Endothelial cell of umbilical vein (primary cell): ENCODE data around the gene PCGF1. TPM values are rescaled to one million over a fixed set of nuclear protein-coding genes. Genes with fewer than 3 reads are reported as not detected.

ENCODE experiments used
- BruUV-seq: library from RNA; stranded (reverse); fragments of 400-500 nt; replicated peaks from 2 replicates; lab custom pipeline; 2021; lab: Mats Ljungman, UMichigan
- CTCF ChIA-PET: fragments of 300-600, 350-600 bp; sonication (Branson Sonifier 250); formaldehyde crosslinking; loops from one replicate; lab custom pipeline; 2021; ENCODE audit warnings: antibody characterized with exemption, inconsistent platforms; lab: Charles Lee
- POLR2A ChIA-PET: fragments of 300-600, 350-600 bp; sonication (Branson Sonifier 250); formaldehyde crosslinking; loops from one replicate; lab custom pipeline; 2021; ENCODE audit warnings: antibody characterized with exemption, inconsistent platforms; lab: Charles Lee
- DNase-seq: peaks from one replicate; pipeline ENCODE4 v3.0.0-alpha.2; 2011; ENCODE audit warnings: low read depth, low spot score
- FAIRE-seq: peaks from 2 replicates; lab custom pipeline; 2011; peaks lifted over from hg19 to GRCh38; lab: Jason Lieb, UNC
- H2AFZ ChIP-seq: 2 replicates; pipeline ENCODE4 v1.6.0; 2012; ENCODE audit warnings: low read depth, low read length, control low read depth, inconsistent platforms
- H3K27ac ChIP-seq: 2 replicates; pipeline ENCODE4 v1.5.1; 2011; ENCODE audit warnings: low read depth, mild to moderate bottlenecking, control low read depth, low read length, moderate library complexity; ENCODE audit not compliant: insufficient read depth
- H3K27me3 ChIP-seq, 2 experiments: 2 replicates each; pipeline versions ENCODE4 v1.6.0 to v1.6.1; 2011; ENCODE audit warnings: low read length in 2 of 2, mixed read lengths in 1 of 2; ENCODE audit not compliant: control insufficient read depth in 2 of 2, insufficient read depth in 2 of 2
- H3K36me3 ChIP-seq, 2 experiments: 2 replicates in 1 of 2; 3 replicates in 1 of 2; pipeline ENCODE4 v1.5.1; 2011; ENCODE audit warnings: low read length in 2 of 2, mild to moderate bottlenecking in 1 of 2, moderate library complexity in 1 of 2; ENCODE audit not compliant: control insufficient read depth in 2 of 2, insufficient read depth in 2 of 2; ENCODE audit errors: extremely low read depth in 1 of 2
- H3K4me1 ChIP-seq: 3 replicates; pipeline ENCODE4 v1.5.1; 2011; ENCODE audit warnings: mild to moderate bottlenecking, low read length; ENCODE audit not compliant: control insufficient read depth, insufficient read depth; ENCODE audit errors: extremely low read depth
- H3K4me2 ChIP-seq: 2 replicates; pipeline ENCODE4 v1.6.1; 2011; ENCODE audit warnings: low read length, control low read depth, mixed read lengths; ENCODE audit not compliant: insufficient read depth
- H3K4me3 ChIP-seq, 3 experiments: fragments of 200-600 bp in 1 of 3; sonication (generic), shearing (Covaris generic) in 1 of 3; replicated peaks in 1 of 3; 2 replicates each; pipeline ENCODE4 v1.5.1; 2011 to 2016; ENCODE audit warnings: control low read depth in 3 of 3, low read length in 3 of 3, mild to moderate bottlenecking in 2 of 3, inconsistent platforms in 1 of 3, low read depth in 1 of 3, moderate library complexity in 1 of 3; ENCODE audit not compliant: insufficient read depth in 1 of 3
- H3K79me2 ChIP-seq: 2 replicates; pipeline ENCODE4 v1.6.0; 2012; ENCODE audit warnings: low read length, inconsistent platforms; ENCODE audit not compliant: control insufficient read depth, insufficient read depth
- H3K9ac ChIP-seq: replicated peaks from 2 replicates; pipeline ENCODE3; 2011; ENCODE audit warnings: low read length, control low read depth; ENCODE audit not compliant: insufficient read depth; ENCODE audit errors: extremely low read depth
- H3K9me1 ChIP-seq: replicated peaks from 3 replicates; pipeline ENCODE4 v1.6.0; 2011; ENCODE audit warnings: mild to moderate bottlenecking, low read length; ENCODE audit not compliant: control insufficient read depth, insufficient read depth; ENCODE audit errors: extremely low read depth
- H3K9me3 ChIP-seq: replicated peaks from 2 replicates; pipeline ENCODE4 v1.5.1; 2012; ENCODE audit warnings: low read length, inconsistent platforms; ENCODE audit not compliant: control insufficient read depth, insufficient read depth
- H4K20me1 ChIP-seq: replicated peaks from 2 replicates; pipeline ENCODE3; 2011; ENCODE audit warnings: mild to moderate bottlenecking, low read length; ENCODE audit not compliant: control insufficient read depth, insufficient read depth; ENCODE audit errors: extremely low read depth
- EZH2 ChIP-seq: IDR thresholded peaks from 2 replicates; pipeline ENCODE4 v1.6.1; 2012; ENCODE audit warnings: borderline replicate concordance, low read depth, mild to moderate bottlenecking, moderate library complexity, low read length, inconsistent platforms; ENCODE audit not compliant: severe bottlenecking
- FOS ChIP-seq: IDR thresholded peaks from 2 replicates; pipeline ENCODE4 v1.6.1; 2011; ENCODE audit warnings: mild to moderate bottlenecking, low read length, moderate library complexity, borderline replicate concordance; ENCODE audit not compliant: insufficient read depth
- GATA2 ChIP-seq: IDR thresholded peaks from 2 replicates; pipeline ENCODE4 v1.7.0; 2011; ENCODE audit warnings: low read depth, mild to moderate bottlenecking, moderate library complexity, mixed read lengths, low read length; ENCODE audit not compliant: insufficient read length, insufficient read depth
- JUN ChIP-seq: IDR thresholded peaks from 2 replicates; pipeline ENCODE4 v1.6.1; 2011; ENCODE audit warnings: borderline replicate concordance, low read depth; ENCODE audit not compliant: insufficient read length, insufficient read depth
- MAX ChIP-seq: IDR thresholded peaks from 2 replicates; pipeline ENCODE4 v1.6.1; 2011; ENCODE audit not compliant: insufficient read depth, insufficient read length
- MYC ChIP-seq: IDR thresholded peaks from one replicate; pipeline ENCODE4 v1.6.1; 2011; ENCODE audit warnings: mild to moderate bottlenecking, low read depth, low read length
- POLR2A ChIP-seq: IDR thresholded peaks from 2 replicates; pipeline ENCODE4 v1.6.1; 2012; ENCODE audit warnings: low read depth, mild to moderate bottlenecking, control low read depth, low read length
- POLR2AphosphoS5 ChIP-seq: IDR thresholded peaks from 2 replicates; pipeline ENCODE4 v1.6.1; 2012; ENCODE audit warnings: low read depth, mild to moderate bottlenecking, control low read depth, low read length, moderate library complexity; ENCODE audit not compliant: insufficient read depth
- dilution Hi-C: fragments of 300-500 bp; cut with MboI; formaldehyde crosslinking; loops from one replicate; pipeline ENCODE4 v1.15.0; 2019; ENCODE audit warnings: low sequenced_read_pairs; ENCODE audit not compliant: extremely low pct_ligation_motif_present
- intact Hi-C: fragments of 100-400 bp; cut with micrococcal nuclease; formaldehyde crosslinking; loops from one replicate; pipeline ENCODE4 v1.10.0; 2022
- polyA plus RNA-seq, 4 experiments: library from polyadenylated mRNA; depleted of rRNA in 3 of 4; stranded (reverse) in 3 of 4; unstranded in 1 of 4; fragments of >200 nt; gene quantifications; 2 replicates each; pipeline versions ENCODE4 v1.2.1 to v1.2.3, GENCODE V29; 2011 to 2012; ENCODE audit warnings: missing spikeins in 1 of 4
- total RNA-seq: library from RNA; stranded (reverse); gene quantifications from 2 replicates; pipeline ENCODE4 v1.2.3, GENCODE V29; 2021
- TF ChIP-seq, protein P1 (sequence below), 2 donors: IDR thresholded peaks; 1 replicate in 1 of 2; 2 replicates in 1 of 2; pipeline ENCODE4 v1.5.1; 2011; ENCODE audit warnings: low read length in 2 of 2, mild to moderate bottlenecking in 2 of 2, moderate library complexity in 2 of 2, control low read depth in 1 of 2, inconsistent platforms in 1 of 2, low read depth in 1 of 2; ENCODE audit not compliant: insufficient read depth in 1 of 2; ENCODE audit errors: extremely low read depth in 1 of 2

The PCGF1 gene
- total and polyA plus RNA-seq, 2 donors (not counting 3 experiments of a cell fraction or from before 2014, with no cell fraction given), result 17.4 to 19.2 TPM

DNA sequence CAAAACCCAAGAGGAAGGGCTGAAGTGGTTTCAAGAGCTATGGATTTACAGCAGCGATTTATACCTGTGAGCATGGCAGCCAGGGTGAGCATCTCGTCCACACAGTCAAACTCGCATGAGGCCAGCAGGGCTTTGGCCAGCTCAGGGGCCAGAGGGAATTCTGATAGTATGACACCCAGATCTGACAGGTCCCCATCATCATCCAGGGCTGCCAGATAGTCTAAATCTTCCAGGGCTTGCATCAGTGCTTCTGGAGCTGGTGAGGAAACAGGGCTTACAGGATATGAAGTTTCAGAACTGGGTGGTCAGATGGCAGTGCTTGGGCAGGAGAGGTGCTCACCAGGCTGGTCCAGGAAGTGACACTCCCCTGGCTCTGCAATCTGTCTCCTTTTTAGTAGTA, 15.0 kb upstream of the PCGF1 start:
- H3K4me1 ChIP-seq, result no peaks in the 10 kb centered on the region
- no TSS peak for BruUV-seq
- H3K4me3 ChIP-seq, result no peak overlapping the region
- CTCF ChIA-PET, result no interaction called here
- H3K79me2 ChIP-seq, result no peaks in the 10 kb centered on the region
- DNase-seq, result no peak
- no peak for TF ChIP-seq JUN
- no peak for TF ChIP-seq FOS
- no peak for TF ChIP-seq GATA2
- TF ChIP-seq MAX, result no peak
- TF ChIP-seq, protein P1, sequence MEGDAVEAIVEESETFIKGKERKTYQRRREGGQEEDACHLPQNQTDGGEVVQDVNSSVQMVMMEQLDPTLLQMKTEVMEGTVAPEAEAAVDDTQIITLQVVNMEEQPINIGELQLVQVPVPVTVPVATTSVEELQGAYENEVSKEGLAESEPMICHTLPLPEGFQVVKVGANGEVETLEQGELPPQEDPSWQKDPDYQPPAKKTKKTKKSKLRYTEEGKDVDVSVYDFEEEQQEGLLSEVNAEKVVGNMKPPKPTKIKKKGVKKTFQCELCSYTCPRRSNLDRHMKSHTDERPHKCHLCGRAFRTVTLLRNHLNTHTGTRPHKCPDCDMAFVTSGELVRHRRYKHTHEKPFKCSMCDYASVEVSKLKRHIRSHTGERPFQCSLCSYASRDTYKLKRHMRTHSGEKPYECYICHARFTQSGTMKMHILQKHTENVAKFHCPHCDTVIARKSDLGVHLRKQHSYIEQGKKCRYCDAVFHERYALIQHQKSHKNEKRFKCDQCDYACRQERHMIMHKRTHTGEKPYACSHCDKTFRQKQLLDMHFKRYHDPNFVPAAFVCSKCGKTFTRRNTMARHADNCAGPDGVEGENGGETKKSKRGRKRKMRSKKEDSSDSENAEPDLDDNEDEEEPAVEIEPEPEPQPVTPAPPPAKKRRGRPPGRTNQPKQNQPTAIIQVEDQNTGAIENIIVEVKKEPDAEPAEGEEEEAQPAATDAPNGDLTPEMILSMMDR (IDR thresholded peaks at IDR 0.05; ENCODE audit: extremely low read depth in 1 of 2, insufficient read depth in 1 of 2, low read depth in 1 of 2, low read length in 2 of 2), result no peak
- TF ChIP-seq MYC, result no peak
- TF ChIP-seq POLR2A, result no peak
- no peak for TF ChIP-seq EZH2
- no peak for TF ChIP-seq POLR2AphosphoS5
- peaks cover 34 to 39% of the 10 kb centered on the region in 2 experiments for H3K27me3 ChIP-seq
- dilution Hi-C loops, result no loop called here
- no peak for FAIRE-seq
- no peaks in the 10 kb centered on the region for H3K9me1 ChIP-seq
- no peaks in the 10 kb centered on the region for H4K20me1 ChIP-seq
- no peaks in the 10 kb centered on the region for H3K9me3 ChIP-seq
- H3K9ac ChIP-seq, result no peak overlapping the region
- intact Hi-C loops, result no loop called here
- POLR2A ChIA-PET, result no interaction called here
- H3K36me3 ChIP-seq, result peaks cover 5 to 13% of the 10 kb centered on the region in 2 experiments
- H2AFZ ChIP-seq, result no peak overlapping the region
- no peak overlapping the region for H3K27ac ChIP-seq
- H3K4me2 ChIP-seq, result no peak overlapping the region
